Activated CD8-positive, alpha-beta memory T cell treated with anti-CD3 and anti-CD28 coated beads for 24 hours (primary cell): Measurements from ENCODE around the gene SLC2A13.

ENCODE experiments used
- DNase-seq: peaks from one replicate; pipeline ENCODE4 v3.0.0-alpha.2; 2020

The SLC2A13 gene

DNA sequence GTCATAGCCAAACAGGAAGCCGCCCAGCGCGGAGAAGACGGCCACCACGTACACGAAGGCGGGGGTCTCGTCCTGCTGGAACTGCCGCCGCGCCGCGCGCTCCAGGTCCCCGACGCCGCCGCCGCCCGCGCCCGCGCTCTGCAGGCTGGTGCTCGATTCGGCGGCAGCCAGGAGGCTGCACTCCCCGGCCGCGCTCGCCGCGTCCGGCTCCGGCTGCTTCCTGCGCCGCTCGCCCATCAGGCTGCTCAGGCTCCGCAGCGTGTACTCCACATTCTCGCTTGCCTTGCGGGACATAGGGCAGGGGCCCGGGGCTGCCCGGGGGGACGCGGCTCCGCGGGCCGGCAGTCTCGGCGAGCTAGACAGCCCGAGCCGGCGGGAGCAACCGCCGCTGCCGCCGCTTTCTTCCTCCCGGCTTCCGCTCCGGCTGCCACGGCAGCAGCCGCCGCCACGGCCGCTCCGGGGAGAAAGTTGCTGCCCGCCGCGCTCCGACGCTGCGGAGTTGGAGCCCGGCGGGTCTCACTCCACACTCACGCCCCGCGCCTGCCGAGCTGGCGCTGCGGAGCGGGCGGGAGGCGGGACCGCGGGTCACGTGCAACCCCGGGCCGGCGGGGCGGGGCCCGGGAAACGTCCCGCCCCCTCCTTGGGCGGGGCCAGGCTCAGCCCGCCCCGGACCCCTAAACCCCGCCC lies at the start of gene SLC2A13:
TSS of gene SLC2A13 (minus strand) at position 567 of the 687 bp plus-strand sequence. CDS start at position 294, 273 bp downstream.
- peak; percentile 89 for DNase-seq

DNA sequence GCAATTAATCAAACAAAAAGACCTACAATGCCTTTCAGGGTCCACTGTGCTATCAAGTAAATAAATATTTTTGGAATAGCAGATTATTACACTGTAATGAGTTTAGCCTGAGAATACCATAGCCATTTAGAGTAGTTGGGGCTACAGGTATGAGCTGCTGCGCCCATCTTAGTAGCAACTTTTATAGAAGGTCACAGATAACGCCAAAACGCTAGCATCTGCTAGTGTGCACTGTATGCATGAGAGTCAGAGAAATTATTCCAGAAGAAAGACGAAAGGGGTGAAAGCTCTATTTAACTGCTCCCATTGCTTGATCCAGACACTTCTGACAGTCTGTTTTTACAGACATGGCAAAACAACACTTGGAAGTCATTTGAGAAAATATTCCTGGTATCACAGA lies 48.5 kb upstream of the SLC2A13 start:
- DNase-seq = no peak

DNA sequence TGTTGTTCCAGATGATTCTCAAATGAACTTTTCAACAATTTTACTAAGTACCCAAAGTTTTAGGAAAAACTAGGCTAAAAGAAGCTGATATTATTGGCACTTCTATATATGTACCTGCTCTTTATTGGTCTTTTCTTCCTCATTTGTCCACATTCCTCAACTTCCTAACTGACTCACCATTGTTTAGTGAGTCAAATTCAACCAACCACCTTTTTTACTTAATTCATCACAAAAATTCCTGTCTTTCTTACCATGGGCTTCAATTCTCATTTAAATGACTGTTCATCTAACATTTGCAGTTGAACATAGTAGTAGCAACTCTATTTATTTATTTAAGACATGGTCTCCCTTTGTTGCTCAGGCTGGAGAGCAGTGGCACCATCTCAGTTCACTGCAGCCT lies 47.6 kb upstream of the SLC2A13 start:
- no peak for DNase-seq

- peak; percentile 70 for DNase-seq
Measured at GRCh38 chr12:40152783-40153383, 47.0 kb upstream of the SLC2A13 start.

- DNase-seq = no peak
Measured at GRCh38 chr12:40149673-40150260, 43.9 kb upstream of the SLC2A13 start.

- DNase-seq = no peak
Measured at GRCh38 chr12:40146800-40147797, 41.2 kb upstream of the SLC2A13 start.

DNA sequence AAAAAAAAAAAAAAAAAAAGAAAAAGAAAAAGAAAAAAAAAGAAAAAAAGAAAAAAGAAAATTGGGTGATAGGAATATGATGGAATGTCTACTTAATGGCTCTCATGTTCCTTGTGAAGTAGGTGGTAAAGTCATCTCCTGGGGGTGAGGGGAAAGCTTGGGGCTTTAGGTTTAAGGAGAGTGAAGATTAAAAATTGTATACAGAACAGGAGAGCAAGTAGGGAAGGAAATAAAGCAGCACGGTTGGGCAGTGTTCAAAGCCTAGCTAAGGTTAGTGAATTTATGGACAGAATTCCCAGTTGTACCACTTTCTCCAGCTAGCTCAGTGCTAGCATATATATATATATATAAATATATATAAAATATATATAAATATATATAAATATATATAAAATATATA lies 40.0 kb upstream of the SLC2A13 start:
- DNase-seq = no peak

DNA sequence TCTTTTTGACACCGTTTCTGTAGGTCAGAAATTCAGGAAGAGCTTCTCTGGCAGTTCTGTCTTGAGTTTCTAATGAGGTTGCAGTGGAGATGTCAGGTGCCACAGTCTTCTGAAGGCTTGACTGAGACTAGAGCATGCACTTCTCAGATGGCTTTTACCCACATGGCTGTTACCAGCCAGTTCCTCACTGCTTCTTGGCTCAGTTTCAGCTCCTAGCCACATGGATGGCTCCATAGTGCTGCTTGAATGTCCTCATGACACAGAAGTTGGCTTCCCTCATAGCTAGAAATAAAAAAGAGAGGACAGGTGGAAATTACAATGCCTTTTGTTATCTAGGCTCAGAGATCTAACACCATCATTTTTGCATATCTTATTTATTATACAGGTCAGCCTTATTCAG lies 38.1 kb upstream of the SLC2A13 start:
- no peak for DNase-seq

DNA sequence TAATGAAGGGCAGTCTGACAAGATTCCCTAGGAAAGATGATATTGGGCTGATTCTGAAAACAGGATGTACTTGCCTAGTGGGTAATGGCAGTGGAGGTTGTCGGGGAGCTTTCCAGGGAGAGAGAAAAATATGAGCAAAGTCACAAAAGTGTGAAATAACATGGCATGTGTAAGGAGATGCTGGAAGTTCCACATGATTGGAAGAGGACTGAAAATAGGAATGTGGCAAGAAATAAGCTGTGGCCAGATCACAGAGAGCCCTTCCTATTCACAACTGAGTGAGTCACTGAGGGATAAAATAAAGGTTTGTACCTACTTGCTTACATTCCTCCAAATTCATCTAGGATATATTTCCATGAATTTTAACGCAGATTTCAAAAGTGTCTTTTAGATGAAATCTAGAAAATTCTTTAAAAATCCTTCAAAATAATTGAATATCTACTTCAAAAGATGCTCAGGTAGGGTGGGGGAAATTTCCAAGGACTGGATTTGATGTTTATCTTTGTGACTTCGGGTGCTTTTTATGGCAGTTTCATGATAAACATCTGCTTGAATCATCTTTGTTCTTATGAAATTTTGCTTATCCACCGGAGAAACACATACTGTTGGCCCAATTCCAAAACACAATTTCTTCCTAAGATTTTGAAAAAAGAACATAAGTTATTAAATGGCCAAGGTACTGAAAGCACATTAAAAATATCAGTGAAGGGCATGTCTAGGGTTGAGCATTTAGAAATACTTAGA lies 36.3 kb upstream of the SLC2A13 start:
- no peak for DNase-seq

GRCh38 chr12:40138526-40138925 lies 32.6 kb upstream of the SLC2A13 start:
- DNase-seq = no peak

DNA sequence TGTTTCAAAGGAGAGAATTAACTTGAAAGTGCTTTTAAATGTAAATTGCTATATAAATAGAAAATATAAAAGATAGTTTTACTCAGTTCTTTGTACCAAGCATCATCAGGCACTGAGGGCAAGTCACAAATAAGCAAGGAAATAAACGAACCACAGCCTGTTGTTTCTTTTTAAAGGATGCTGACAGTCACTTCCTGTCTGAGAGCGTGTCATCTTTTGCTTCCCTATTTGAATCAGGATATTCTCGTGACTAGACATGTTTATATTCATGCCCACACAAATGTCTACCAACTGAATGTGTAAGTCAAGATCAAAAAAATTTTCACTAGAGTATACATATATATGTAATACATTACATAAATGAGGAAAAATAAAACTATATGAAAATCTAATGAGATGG lies 31.4 kb upstream of the SLC2A13 start:
- no peak for DNase-seq

- no peak for DNase-seq
Measured at GRCh38 chr12:40127408-40127807, 21.5 kb upstream of the SLC2A13 start.

- DNase-seq = no peak
Measured at GRCh38 chr12:40123496-40123895, 17.6 kb upstream of the SLC2A13 start.

DNA sequence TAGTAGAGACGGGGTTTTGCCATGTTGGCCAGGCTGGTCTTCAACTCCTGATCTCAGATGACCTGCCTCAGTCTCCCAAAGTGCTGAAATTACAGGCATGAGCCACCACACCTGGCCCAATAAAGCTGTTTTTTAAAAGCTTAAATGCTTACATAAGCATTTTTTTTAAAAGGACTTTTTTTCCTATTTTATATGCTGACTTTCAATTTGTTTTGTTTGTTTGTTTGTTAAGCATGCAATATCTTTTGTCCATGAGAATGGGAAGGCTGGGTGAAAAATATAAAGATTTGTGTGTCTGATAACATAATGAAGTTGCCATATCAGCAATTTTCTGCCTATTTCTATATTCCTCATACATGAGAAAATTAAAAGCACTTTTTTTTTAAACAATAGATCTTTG lies 17.0 kb upstream of the SLC2A13 start:
- DNase-seq = no peak

DNA sequence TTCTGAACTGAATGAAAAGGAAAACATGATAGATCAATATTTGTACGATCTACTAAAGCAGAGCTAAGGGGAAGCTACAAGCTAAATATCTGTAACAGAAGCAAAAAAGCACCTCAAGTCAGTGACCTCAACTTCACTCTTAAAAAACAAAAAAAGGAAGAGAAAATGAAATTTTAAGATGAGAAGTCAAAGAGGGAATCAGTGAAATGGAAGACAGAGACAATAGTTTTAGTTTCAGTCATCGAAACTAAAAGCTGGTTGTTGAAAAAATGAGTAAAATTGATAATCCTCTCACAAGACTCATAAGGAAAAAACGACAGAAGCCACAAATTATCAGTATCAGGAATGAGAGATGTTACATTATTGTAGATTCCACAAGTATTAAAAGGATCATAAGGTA lies 11.9 kb upstream of the SLC2A13 start:
- no peak for DNase-seq

- DNase-seq = no peak
Measured at GRCh38 chr12:40110586-40110985, 4.7 kb upstream of the SLC2A13 start.

DNA sequence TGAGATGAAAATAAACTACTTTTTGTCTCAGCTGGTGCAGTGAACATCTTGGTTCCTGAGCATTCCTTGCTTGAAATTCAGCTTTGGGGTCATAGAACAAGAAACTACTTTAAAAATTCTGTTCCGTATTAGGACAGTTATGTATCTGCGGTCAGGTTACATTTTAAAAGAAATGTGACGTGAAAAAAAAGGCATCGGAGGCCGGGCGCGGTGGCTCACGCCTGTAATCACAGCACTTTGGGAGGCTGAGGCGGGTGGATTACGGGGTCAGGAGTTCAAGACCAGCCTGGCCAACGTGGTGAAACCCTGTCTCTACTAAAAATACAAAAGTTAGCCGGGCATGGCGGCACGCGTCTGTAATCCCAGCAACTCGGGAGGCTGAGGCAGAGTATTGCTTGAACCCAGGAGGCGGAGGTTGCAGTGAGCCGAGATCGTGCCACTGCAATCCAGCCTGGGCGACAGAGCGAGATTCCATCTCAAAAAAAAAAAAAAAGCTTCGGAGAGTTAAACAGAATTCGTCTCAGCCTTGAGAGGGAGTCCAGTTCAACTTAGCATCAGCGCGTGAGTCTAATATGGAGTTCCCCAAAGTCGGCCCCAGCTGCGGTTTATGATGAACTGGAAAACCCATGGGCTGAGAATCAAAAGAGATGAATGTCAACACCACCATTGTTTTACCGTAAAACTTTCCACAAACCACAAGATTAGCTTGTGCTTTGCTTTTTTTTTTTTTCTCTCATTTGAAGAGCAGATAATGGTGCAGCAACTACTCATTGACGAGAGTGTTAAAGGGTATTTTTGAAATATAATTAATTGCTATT lies 2.1 kb upstream of the SLC2A13 start:
- no peak for DNase-seq

- DNase-seq = peak; percentile 94
Measured at GRCh38 chr12:40107098-40107802, 1.4 kb upstream of the SLC2A13 start.

GRCh38 chr12:40106655-40107054 lies 774 bp upstream of the SLC2A13 start:
- no peak for DNase-seq

DNA sequence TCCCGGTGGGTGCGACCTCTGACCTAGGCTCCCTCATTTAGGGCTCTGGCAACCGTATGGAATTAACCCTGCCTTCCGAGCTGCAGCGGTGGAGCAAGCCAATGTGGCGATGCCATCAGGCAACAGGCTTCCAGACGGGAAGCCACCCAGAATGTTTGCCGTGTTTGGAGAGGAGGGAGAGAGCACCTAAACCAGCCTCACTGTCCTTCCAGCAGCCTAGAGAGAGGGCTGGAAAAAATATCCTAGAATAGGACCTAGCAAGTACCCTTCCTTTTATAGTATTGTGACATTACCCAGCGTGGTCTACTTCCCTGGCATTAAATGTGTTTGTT lies 287 bp upstream of the SLC2A13 start:
- no peak for DNase-seq

GRCh38 chr12:40105265-40105514 lies 691 bp downstream of the SLC2A13 start:
- no peak for DNase-seq
